ENCODE measurements around the gene SLC10A7. TPM values are rescaled to one million over a fixed set of nuclear protein-coding genes. Genes with fewer than 3 reads are reported as not detected.

The SLC10A7 gene
- polyA plus RNA-seq, 1 donor (not counting 4 experiments of a cell fraction or from before 2014, with no cell fraction given), result 12.7 TPM

DNA sequence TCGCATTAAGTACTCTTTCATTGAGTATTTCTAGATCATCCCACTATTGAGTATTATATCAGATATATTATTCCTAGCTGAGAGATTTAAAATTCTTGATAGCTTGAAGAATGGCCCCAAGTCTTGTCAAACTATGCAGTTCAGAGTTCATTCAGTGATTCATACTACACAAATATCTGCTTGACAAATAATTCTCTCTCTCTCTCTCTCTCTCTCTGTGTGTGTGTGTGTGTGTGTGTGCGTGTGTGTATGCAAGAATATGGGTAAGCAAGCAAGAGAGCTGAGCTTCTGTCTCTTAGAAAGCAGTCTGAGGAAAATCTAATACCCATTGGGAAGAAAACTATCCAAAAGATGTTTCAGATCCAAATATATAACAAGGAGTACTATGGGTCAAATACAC, 142.0 kb downstream of the SLC10A7 start:
- no peak overlapping the region for H2AFZ ChIP-seq (ENCODE audit: control insufficient read depth, low read length)
- no peak overlapping the region for H3K27ac ChIP-seq (ENCODE audit: control insufficient read depth, insufficient read depth, low read length)
- H3K9me1 ChIP-seq (ENCODE audit: control insufficient read depth, extremely low read depth, insufficient read depth, low read length), result no peaks in the 10 kb centered on the region
- peaks cover 3% of the 10 kb centered on the region for H3K9me3 ChIP-seq (ENCODE audit: control insufficient read depth, low read depth, low read length)
- no peaks in the 10 kb centered on the region for H3K27me3 ChIP-seq (ENCODE audit: control insufficient read depth, extremely low read depth, insufficient read depth, low read length)
- no peaks in the 10 kb centered on the region for H4K20me1 ChIP-seq (ENCODE audit: control insufficient read depth, extremely low read depth, insufficient read depth, low read length)
- no peak overlapping the region for H3K9ac ChIP-seq (ENCODE audit: control insufficient read depth, extremely low read depth, insufficient read depth, low read length)
- TF ChIP-seq, protein P1, sequence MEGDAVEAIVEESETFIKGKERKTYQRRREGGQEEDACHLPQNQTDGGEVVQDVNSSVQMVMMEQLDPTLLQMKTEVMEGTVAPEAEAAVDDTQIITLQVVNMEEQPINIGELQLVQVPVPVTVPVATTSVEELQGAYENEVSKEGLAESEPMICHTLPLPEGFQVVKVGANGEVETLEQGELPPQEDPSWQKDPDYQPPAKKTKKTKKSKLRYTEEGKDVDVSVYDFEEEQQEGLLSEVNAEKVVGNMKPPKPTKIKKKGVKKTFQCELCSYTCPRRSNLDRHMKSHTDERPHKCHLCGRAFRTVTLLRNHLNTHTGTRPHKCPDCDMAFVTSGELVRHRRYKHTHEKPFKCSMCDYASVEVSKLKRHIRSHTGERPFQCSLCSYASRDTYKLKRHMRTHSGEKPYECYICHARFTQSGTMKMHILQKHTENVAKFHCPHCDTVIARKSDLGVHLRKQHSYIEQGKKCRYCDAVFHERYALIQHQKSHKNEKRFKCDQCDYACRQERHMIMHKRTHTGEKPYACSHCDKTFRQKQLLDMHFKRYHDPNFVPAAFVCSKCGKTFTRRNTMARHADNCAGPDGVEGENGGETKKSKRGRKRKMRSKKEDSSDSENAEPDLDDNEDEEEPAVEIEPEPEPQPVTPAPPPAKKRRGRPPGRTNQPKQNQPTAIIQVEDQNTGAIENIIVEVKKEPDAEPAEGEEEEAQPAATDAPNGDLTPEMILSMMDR (optimal IDR thresholded peaks at IDR 0.05 in 1 of 3, IDR thresholded peaks at IDR 0.05 in 1 of 3, conservative IDR thresholded peaks at IDR 0.05 in 1 of 3; ENCODE audit: extremely low read depth in 1 of 3, insufficient read depth in 2 of 3, low read length in 3 of 3), result no peak
- no peak for TF ChIP-seq EZH2 (IDR thresholded peaks at IDR 0.05; ENCODE audit: low read length)
- FAIRE-seq, result no peak
- no peaks in the 10 kb centered on the region for H3K79me2 ChIP-seq (ENCODE audit: control insufficient read depth, insufficient read depth, low read length)
- H3K4me2 ChIP-seq (ENCODE audit: control insufficient read depth, extremely low read depth, insufficient read depth, low read depth, low read length), result no peak overlapping the region
- H3K4me3 ChIP-seq (ENCODE audit: control insufficient read depth in 2 of 3, extremely low read depth in 1 of 3, insufficient read depth in 2 of 3, low read depth in 1 of 3, low read length in 3 of 3), result no peak overlapping the region
- peaks cover 10% of the 10 kb centered on the region for H3K4me1 ChIP-seq (ENCODE audit: control insufficient read depth, extremely low read depth, insufficient read depth, low read length)
- no peaks in the 10 kb centered on the region for H3K36me3 ChIP-seq (ENCODE audit: control insufficient read depth in 2 of 2, extremely low read depth in 1 of 2, insufficient read depth in 2 of 2, low read length in 2 of 2)
- no peak for DNase-seq (ENCODE audit: low read depth, low spot score)
- dilution Hi-C loops (cut with MboI; ENCODE audit: extremely low pct_ligation_motif_present, low sequenced_read_pairs), result no loop called here

DNA sequence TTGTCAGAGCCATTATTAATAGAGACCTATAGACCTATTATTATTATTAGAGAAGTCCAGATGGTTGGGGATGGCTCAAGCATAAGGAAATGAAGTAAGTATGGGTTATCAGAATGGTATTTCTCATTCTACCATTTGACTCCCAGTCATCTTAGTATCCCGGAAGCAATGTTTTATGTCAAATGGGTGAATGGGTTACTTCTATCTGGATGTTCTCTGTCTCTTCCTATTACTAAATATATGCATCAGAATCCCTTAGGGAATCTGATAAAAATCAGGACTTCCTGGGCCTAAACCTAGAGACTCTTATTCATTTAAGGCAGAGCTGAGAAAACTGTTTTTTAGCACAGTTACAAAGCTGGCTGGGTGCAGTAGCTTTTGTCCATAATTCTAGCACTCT, 149.9 kb downstream of the SLC10A7 start:
- H3K4me1 ChIP-seq (ENCODE audit: control insufficient read depth, extremely low read depth, insufficient read depth, low read length), result peaks cover 25% of the 10 kb centered on the region
- H3K9me3 ChIP-seq (ENCODE audit: control insufficient read depth, low read depth, low read length), result peaks cover 3% of the 10 kb centered on the region
- H3K4me2 ChIP-seq (ENCODE audit: control insufficient read depth, extremely low read depth, insufficient read depth, low read depth, low read length), result no peak overlapping the region
- DNase-seq (ENCODE audit: low read depth, low spot score) (no peak), FAIRE-seq (peak; percentile 34)
- no peak overlapping the region for H3K4me3 ChIP-seq (ENCODE audit: control insufficient read depth in 2 of 3, extremely low read depth in 1 of 3, insufficient read depth in 2 of 3, low read depth in 1 of 3, low read length in 3 of 3)
- H3K9ac ChIP-seq (ENCODE audit: control insufficient read depth, extremely low read depth, insufficient read depth, low read length), result no peak overlapping the region
- no peaks in the 10 kb centered on the region for H3K27me3 ChIP-seq (ENCODE audit: control insufficient read depth, extremely low read depth, insufficient read depth, low read length)
- H2AFZ ChIP-seq (ENCODE audit: control insufficient read depth, low read length), result peak overlapping the region; percentile 15
- no peaks in the 10 kb centered on the region for H3K79me2 ChIP-seq (ENCODE audit: control insufficient read depth, insufficient read depth, low read length)
- H3K9me1 ChIP-seq (ENCODE audit: control insufficient read depth, extremely low read depth, insufficient read depth, low read length), result no peaks in the 10 kb centered on the region
- no peaks in the 10 kb centered on the region for H3K36me3 ChIP-seq (ENCODE audit: control insufficient read depth in 2 of 2, extremely low read depth in 1 of 2, insufficient read depth in 2 of 2, low read length in 2 of 2)
- peak overlapping the region; percentile 57 for H3K27ac ChIP-seq (ENCODE audit: control insufficient read depth, insufficient read depth, low read length)
- dilution Hi-C loops (cut with MboI; ENCODE audit: extremely low pct_ligation_motif_present, low sequenced_read_pairs), result no loop called here
- no peak for TF ChIP-seq EZH2 (IDR thresholded peaks at IDR 0.05; ENCODE audit: low read length)
- TF ChIP-seq, protein P1 (optimal IDR thresholded peaks at IDR 0.05 in 1 of 3, IDR thresholded peaks at IDR 0.05 in 1 of 3, conservative IDR thresholded peaks at IDR 0.05 in 1 of 3; ENCODE audit: extremely low read depth in 1 of 3, insufficient read depth in 2 of 3, low read length in 3 of 3), result no peak
- H4K20me1 ChIP-seq (ENCODE audit: control insufficient read depth, extremely low read depth, insufficient read depth, low read length), result no peaks in the 10 kb centered on the region

All from keratinocyte (primary cell).